Lung (tissue), 12 donors: ENCODE data around the gene CYP39A1. TPM values are rescaled to one million over a fixed set of nuclear protein-coding genes. Genes with fewer than 3 reads are reported as not detected.

ENCODE experiments used
- ATAC-seq: fragments of 200-7000 bp; cut with Tn5 transposase; one replicate; pipeline ENCODE4 v1.9.1; 2020; ENCODE audit warnings: moderate number of reproducible peaks; ENCODE audit not compliant: insufficient read depth, low FRiP score
- DNase-seq, 3 donors: peaks; one replicate each; pipeline ENCODE4 v3.0.0-alpha.2; 2013 to 2017
- H3K27ac ChIP-seq, 2 donors: one replicate each; pipeline ENCODE4 v1.5.1; 2013; ENCODE audit warnings: mild to moderate bottlenecking in 2 of 2, moderate library complexity in 2 of 2, control low read depth in 1 of 2, inconsistent platforms in 1 of 2, low read depth in 1 of 2, low read length in 1 of 2
- H3K27me3 ChIP-seq, 3 donors: one replicate each; pipeline ENCODE4 v1.5.1; 2013; ENCODE audit warnings: low read length in 2 of 3; ENCODE audit not compliant: control insufficient read depth in 3 of 3, insufficient read depth in 3 of 3
- H3K36me3 ChIP-seq, 4 donors: one replicate each; pipeline ENCODE4 v1.5.1; 2013; ENCODE audit warnings: low read length in 4 of 4, mild to moderate bottlenecking in 1 of 4, moderate library complexity in 1 of 4; ENCODE audit not compliant: control insufficient read depth in 4 of 4, insufficient read depth in 4 of 4
- H3K4me1 ChIP-seq, 5 donors: one replicate each; pipeline ENCODE4 v1.5.1; 2013; ENCODE audit warnings: low read length in 5 of 5, mild to moderate bottlenecking in 2 of 5, moderate library complexity in 1 of 5; ENCODE audit not compliant: control insufficient read depth in 5 of 5, insufficient read depth in 5 of 5
- H3K4me3 ChIP-seq: one replicate; pipeline ENCODE4 v1.5.1; 2013; ENCODE audit warnings: mild to moderate bottlenecking, control low read depth, moderate library complexity
- H3K9ac ChIP-seq, 2 donors: one replicate each; pipeline ENCODE4 v1.5.1; 2013; ENCODE audit warnings: low read length in 2 of 2, control low read depth in 1 of 2; ENCODE audit not compliant: insufficient read depth in 1 of 2
- H3K9me3 ChIP-seq, 4 donors: one replicate each; pipeline ENCODE4 v1.5.1; 2013; ENCODE audit warnings: low read length in 3 of 4, mild to moderate bottlenecking in 1 of 4, moderate library complexity in 1 of 4; ENCODE audit not compliant: control insufficient read depth in 4 of 4, insufficient read depth in 3 of 4
- CTCF ChIP-seq: IDR thresholded peaks from 2 replicates; pipeline ENCODE4 v1.5.1; 2012; ENCODE audit warnings: mild to moderate bottlenecking; ENCODE audit errors: control extremely low read depth, extremely low read depth
- WGBS, 2 donors: extraction: QIAGEN DNeasy Blood & Tissue Kit; methylation state at CpG; one replicate each; pipeline ENCODE4 v1.1.7; 2013; 5-methylcytosine and 5-hydroxymethylcytosine counted together
- polyA plus RNA-seq, 2 donors: library from polyadenylated mRNA; stranded (reverse); fragments of 200-250 nt; gene quantifications; one replicate each; pipeline ENCODE4 v1.2.1, GENCODE V29; 2013
- total RNA-seq, 2 donors: library from RNA; depleted of rRNA in 1 of 2; stranded (reverse); fragments of >200 nt in 1 of 2; gene quantifications; one replicate each; pipeline ENCODE4 v1.2.1, GENCODE V29; 2014 to 2021
- donor health status: control.
- donor health status: control.
- donor health status: Bipolar disorder and iron deficiency.
- donor health status: healthy.
- donor health status: DM: yes; HTN: yes; CAD: no.

CYP39A1 gene
- total and polyA plus RNA-seq, 4 donors, result 2.2 to 14.4 (median 5.0) TPM

- H3K27me3 ChIP-seq, result no peaks in the 10 kb centered on the region
- no peak overlapping the region for H3K4me3 ChIP-seq
- no peaks in the 10 kb centered on the region for H3K4me1 ChIP-seq
- no peak for TF ChIP-seq CTCF
- DNase-seq, result no peak
- no peak for ATAC-seq
- H3K27ac ChIP-seq, result no peak overlapping the region
- H3K36me3 ChIP-seq, result peaks cover 0 to 9% (median 3%) of the 10 kb centered on the region in 4 donors
- H3K9me3 ChIP-seq, result peaks cover 0 to 2% (median 0%) of the 10 kb centered on the region in 4 donors
- WGBS, 2 donors, result 80 to 100% methylated on average over 1 of the region's 1 CpG
- H3K9ac ChIP-seq, result no peak overlapping the region
Observed at GRCh38 chr6:46618726-46619125, 33.9 kb downstream of the CYP39A1 start.

- 70 to 82% methylated on average over 2 of the region's 2 CpGs for WGBS, 2 donors
- Histone ChIP-seq H3K36me3 (no peaks in the 10 kb centered on the region), H3K27ac (no peak overlapping the region), H3K4me3 (no peak overlapping the region), H3K9ac (no peak overlapping the region), H3K27me3 (no peaks in the 10 kb centered on the region), H3K4me1 (peaks cover 0 to 5% (median 0%) of the 10 kb centered on the region in 5 donors), H3K9me3 (no peaks in the 10 kb centered on the region)
- TF ChIP-seq CTCF, result no peak
- no peak for DNase-seq
- ATAC-seq, result no peak
Observed at GRCh38 chr6:46612645-46613044, 40.0 kb downstream of the CYP39A1 start.

- Histone ChIP-seq H3K4me1 (peaks cover 0 to 7% (median 0%) of the 10 kb centered on the region in 5 donors), H3K36me3 (no peaks in the 10 kb centered on the region), H3K27ac (peak overlapping the region in 1 of 2 donors; percentile 33), H3K9ac (no peak overlapping the region), H3K27me3 (no peaks in the 10 kb centered on the region), H3K9me3 (no peaks in the 10 kb centered on the region), H3K4me3 (no peak overlapping the region)
- TF ChIP-seq CTCF, result no peak
- ATAC-seq (no peak), DNase-seq (no peak)
- WGBS, 2 donors, result 73 to 88% methylated on average over 3 of the region's 3 CpGs
Observed at GRCh38 chr6:46610862-46611553, 41.6 kb downstream of the CYP39A1 start.
